Midbrain (tissue), 1 donor: ENCODE measurements around the gene NSMF.
A peak's percentile ranks its signal among the peaks of the same experiment; 100 is the strongest.

ENCODE experiments used
- DNase-seq: peaks from one replicate; lab custom pipeline; 2025; lab: John Stamatoyannopoulos, UW

Gene NSMF

DNA sequence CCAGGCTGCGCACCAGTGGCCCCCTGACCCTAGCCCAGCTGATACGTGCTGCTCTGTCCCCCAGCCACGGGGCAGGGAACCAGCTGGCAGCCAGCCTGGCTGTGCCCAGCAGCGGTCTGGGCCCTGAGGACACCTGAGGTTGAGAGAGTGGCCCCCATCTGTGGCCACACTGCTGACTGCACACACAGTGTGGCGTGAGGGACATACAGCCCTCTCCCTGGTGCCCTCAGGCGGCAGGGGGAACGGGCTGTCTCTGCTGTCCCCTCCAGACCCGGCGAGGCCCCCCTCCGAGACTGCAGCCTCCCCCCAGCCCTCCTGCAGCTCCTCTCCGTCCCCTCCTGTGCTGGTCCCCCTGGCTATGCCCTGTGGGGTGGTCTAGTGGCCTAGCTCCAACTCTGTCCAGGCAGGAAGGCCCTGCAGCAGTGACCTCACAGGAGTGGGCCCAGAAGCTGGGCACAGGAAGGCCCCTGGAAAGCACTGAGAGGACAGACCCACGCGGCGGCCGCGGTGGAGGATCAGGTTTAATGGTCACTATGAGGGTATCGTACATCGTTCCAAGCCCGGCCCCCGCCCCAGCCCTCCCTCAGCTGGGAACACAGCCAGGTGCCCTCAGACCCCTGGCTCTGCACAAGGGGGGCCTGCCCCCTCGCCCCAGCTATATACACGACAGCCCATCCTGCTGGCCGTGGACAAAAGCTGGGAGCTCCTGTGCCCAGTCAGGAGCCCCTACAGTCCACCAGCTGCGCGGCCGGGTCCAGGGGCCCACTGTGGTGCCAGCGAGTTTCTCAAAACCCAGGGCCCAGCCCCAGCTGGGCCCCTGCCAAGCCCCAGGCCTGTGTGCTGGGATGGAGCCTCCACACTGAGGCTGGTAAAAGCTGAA lies 11.2 kb downstream of the NSMF start:
- DNase-seq, result peak; percentile 63

DNA sequence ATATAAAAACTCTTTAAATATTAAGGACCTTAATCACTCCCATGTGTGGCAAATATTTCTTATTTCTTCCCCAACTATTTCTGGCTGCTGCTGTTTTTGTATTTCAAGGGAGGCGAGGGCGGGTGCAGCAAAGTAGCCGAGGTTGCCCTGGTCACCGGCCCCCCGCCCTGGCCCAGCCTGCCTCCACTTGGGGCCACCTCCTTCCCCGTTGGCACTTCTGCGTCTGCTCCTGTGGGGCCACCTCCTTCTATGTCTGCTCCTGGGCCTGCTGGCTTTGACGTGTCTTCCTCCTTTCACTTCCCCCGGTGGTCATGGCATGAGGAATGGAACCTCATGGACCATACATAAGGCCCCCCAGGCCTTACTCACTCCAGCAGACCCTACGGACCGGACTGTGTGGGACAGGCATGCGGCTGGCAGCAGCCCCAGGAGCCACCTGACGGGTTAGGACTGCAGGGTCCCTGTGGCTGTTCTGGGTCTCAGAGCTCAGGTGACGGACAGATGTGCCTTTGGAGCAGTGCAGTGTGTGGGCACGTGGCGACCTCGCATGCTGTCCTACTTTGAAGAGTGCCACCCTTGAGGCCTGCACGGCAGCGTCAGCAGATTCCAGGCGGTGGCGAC lies 12.2 kb downstream of the NSMF start:
- DNase-seq, result no peak

DNA sequence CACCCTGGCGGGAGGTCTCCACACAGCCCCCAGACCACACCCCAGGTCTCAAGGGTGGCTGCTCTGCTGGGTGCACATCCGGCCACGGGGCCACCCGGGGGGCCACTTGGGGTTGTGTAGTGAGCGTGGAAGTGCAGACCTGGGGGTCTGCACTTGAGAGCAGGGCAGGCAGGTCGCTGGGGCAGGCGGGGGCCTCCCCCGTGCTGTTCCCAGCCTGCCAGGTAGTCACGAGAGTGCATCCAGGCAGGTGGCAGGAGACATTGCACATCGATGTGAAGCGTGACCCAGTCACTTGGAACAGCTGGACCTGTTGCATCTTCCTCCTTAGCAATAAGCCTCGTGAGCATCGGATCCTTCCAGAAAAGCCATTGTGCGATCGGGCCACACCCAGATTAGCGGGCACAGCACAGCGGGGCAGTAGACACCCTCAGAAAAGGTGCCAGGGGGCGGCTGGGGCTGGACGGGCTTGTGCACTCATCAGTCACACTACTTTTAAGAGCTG lies 13.2 kb downstream of the NSMF start:
- DNase-seq, result no peak

DNA sequence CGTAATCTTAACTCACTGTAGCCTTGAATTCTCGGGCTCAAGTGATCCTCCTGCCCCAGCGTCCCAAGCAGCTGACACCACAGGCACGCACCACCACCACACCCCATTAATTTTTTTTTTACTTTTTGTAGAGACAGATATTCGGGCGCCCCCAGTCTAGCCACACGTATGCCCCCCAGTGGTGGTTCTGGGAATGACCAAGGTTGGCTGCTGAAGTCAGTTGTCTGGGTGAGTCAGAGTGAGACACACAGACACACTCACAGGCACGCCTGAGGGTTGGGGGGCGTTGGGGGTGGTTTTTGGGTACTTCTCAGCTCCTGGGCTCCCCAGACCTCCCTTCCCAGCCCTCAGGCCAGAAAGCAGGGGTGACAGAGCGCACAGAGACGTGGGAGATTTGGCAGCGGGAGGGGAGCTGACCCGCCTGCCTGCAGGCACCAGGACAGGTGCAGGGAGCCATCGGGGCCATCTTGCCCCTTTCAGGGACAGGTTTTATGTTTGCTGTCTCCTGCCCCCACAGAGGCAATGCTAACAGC lies 13.8 kb downstream of the NSMF start:
- DNase-seq, result peak; percentile 58

DNA sequence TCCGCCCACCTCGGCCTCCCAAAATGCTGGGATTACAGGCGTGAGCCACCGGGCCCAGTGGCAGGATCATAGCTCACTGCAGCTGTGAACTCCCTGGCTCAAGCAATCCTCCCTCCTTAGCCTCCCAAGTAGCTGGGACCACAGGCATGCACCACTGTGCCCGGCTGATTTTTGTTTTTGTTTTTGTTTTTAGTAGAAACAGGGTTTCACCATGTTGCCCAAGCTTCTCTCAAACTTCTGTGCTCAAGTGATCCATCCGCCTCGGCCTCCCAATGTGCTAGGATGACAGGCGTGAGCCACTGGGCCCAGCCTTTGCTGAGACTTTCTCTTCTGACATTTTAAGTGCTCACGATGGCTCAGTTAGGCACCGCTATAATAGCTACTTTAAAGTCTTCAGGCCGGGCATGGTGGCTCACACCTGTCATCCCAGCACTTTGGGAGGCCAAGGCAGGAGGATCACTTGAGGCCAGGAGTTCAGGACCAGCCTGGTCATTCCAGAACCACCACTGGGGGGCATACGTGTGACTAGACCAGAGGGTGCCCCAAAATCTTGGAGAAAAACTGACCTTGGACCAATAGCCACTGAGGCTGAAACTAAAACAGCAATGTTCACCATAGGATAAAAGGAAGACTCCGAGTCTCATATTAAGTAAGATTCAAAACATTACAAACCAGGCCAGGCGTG lies 14.9 kb downstream of the NSMF start:
- no peak for DNase-seq

DNA sequence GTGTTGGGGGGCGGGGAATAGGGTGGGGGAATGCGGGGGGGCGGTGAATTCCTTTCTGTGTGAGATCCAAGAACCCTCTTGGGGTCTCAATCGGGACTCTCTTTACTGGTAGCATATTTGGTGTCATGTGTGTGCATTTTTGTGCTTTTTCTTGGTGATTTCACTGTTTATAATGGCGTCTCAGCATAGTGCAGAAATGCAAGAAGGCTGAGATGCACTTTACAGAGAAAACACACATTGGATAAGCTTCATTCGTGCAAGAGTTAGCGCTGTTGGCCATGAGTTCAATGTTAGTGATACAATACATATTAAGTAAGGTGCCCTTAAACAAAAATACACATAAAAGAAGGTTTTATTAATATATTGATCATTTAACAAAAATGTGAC lies 17.2 kb downstream of the NSMF start:
- no peak for DNase-seq

DNA sequence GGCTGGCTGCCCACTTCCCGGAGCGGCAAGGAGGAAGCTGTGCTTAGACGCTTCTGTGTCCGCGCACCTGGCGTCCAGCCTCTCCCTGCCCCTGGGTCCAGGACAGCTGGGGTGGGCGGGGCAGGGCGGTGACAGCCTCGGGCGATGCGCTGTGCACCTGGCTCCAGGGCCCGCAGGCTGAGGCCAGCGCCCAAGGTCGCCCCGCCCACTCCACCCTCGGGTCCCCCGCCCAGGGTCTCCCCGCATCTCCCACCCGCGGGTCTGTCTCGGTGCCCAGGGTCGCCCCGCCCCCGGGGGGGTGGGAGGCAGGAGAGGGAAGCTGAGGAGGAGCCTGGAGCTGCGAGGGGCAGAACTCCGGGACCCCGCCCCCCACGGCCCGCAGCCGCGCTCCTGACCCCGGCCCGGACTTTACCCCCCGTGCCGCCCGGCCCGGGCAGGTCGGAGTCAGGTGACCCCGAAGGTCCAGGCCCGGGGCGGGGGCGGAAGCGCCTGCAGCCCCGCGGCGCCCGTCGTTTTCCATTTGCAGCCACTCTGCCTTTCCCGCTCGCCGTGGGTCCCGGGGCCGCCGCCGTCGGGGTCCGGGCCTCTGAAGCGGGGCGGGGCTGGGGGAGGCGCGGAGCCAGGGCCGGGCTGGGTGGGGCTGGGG lies 17.7 kb downstream of the NSMF start, which contains the start of gene ENTPD8:
TSS of gene ENTPD8 (minus strand) at position 69 of the 646 bp plus-strand sequence. CDS start 3,072 bp downstream, outside the sequence.
- no peak for DNase-seq

DNA sequence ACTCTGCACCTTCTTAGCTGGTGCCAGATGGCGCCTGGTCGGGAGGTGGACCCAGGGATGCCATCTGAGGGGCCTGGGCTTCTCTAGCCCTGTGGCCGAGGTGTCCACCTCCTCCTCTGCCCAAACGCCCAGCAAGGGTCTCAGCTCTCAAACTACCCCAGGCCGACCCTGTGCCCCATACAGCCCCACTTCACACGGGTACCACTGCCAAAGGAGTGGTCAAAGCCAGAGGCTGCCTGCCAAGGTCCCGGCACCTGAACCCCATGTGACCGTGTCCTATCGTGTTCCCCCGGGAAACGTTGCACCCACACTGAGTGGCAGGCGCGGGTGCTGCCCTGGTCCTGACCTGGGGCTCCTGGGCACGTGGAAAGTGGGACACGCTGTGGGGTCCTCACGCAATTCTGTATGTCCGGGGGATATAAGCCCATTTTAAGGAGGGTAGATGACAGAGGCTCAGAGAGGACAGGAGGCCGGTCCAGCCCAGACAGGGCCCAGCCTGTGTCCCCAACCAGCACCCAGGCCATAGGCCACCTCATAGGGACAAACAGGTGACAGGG lies 19.9 kb downstream of the NSMF start:
- DNase-seq, result no peak

DNA sequence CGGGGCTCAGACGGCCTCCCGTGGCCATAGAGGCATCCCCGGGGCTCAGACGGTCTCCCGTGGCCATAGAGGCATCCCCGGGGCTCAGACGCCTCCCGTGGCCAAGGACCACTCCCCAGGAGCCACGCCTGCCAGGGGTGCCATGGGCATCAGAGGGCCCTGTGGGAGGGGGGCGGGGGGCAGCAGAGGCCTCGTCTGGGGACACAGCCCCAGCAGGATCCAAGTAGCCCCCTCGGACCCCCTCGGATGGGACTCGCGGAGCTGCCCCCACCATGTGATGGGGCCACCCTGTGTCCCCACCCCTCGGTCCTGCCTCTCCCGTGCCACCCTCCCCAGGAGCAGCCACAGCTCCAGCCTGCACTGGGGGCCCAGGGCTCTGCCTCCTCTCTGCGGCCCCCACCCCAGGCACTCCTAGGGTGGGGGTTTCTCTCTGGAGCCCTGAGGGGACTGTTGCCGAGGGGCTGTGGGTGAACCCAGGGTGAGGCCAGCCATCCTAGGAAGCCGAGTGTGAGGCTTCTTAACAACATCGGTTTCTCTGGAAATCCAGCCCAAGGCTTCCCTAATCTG lies 20.5 kb downstream of the NSMF start:
- no peak for DNase-seq

DNA sequence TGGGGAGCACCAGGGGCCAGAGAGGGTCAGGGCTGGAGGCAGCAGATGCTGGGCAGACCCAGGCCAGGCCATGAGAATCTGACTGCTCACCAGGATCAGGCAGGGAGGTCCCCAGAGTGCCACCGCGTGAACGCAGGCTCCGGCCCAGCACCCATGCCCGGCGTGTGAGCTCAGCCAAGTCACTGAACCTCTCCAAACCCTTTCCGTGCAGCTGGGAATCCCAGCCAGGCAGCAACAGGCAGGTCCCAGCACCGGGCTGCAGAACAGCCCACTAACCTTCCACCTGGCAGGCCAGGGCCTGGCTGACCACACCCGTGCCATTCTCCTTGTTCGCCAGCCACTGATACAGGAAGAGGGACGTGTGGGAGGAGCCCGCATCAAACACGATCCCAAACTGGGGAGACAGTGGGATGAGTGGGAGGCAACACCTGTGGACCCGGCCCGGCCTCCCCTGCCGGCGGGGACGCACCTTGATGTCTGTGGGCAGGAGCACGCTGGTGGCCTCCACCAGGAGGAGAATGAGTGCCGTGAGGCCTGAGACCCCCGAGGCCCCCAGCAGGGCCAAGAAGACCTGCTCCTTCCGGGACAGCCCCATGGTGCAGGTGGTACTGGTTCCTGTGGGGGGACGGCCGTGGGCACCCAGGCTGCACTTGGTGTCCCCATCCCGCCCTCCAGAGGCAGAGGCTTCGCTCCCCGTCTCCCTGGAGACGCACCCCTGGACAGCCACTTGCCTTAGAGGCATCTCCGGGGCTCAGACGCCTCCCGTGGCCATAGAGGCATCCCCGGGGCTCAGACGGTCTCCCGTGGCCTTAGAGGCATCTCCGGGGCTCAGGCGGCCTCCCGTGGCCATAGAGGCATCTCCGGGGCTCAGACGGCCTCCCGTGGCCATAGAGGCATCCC lies 21.2 kb downstream of the NSMF start:
- DNase-seq, result no peak

DNA sequence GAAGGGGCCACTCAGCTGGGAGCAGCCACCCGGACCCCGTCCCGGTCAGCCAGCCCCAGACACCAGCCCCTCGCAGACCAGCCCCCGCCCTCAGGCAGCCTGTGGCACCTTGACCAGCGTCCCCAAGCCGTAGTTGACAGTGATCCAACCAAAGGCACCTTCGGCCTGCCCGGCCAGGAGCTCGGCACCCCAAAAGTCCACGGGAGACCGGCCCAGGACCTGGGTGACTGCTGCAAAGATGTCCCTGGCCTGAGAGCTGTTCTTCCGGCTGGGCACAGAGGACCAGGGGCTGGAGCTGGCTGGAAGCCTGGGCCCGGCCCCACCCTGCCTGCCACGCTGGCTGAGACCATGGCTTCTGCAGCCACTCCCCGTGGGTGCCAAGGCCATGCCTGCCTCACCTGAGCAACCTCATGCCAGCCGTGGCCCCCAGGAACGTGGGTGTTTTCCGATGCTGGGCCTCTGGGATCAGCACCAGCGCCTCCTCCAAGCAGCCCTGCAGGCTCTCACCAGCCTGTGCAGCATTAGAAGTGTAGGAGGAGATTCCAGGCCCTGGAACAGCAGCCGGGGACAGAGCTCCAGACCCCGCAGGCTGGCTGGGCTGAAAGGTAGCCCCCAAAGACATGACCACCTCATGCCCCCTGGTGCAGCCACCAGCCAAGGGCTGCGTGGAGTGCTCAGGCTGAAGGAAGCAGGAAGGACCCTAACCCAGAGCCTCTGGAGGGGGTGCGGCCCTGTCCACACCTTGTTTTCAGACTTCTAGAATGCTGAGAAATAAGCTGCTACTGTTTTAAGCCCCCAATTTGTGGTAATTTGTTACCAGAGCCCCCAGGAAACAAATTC lies 22.2 kb downstream of the NSMF start:
- no peak for DNase-seq

DNA sequence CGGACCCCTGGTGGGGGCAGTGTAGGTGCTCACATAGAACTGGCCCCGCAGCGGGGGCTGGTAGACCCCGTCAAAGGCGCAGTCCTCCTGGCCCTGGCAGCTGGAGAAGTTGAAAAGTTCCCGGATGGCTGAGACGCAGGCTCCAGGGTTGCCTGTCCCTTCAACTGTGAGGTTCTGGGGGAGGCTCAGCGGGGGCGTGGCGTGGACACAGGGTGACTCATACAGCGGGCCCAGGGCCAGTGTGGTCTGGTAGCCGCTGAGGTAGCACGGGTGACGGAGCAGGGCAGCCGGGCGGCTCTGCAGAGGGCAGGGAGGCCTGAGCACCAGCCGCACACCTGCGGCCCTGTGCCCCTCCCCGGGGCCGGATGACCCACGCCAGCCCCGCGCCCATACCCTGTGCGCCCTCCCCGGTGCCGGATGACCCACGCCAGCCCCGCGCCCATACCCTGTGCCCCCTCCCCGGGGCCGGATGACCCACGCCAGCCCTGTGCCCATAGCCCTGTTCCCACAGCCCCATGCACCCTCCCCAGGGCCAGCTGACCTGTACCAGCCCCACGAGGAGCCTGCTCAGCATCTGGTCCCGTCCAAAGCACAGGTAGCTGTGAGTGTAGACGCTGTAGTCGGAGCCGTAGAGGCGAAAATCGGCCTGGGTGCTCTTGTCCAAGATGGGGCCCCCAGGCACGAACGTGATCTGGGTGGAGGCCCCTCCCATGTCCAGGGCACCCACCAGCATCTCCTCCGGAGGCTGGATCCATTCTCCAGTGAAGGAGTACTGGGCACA lies 23.0 kb downstream of the NSMF start:
- DNase-seq, result no peak

DNA sequence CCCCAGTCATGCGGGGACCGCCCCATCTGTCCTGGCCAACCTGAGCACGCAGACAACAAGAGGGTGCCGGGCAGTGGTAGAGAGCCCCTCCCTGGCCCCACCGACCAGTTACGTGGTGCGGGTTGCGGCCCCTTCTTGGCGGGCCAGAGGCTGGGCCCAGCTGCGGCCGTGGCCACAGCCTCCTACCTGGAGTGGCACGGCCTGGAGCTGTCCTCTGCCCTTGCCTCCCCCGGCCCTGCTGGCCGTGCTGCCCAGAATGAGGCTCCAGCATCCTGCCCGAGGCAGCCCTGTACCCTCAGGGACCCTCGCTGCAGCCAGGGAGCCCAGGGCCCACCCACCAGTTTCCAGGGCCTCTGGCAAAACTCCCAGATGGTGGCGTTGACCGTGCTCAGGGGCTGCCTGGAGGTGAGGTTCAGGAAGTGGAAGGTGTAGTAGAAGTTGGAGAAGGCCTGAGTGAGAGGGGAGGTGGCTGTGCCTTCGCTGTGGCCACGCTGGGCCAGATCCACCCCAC lies 23.7 kb downstream of the NSMF start:
- DNase-seq, result no peak

DNA sequence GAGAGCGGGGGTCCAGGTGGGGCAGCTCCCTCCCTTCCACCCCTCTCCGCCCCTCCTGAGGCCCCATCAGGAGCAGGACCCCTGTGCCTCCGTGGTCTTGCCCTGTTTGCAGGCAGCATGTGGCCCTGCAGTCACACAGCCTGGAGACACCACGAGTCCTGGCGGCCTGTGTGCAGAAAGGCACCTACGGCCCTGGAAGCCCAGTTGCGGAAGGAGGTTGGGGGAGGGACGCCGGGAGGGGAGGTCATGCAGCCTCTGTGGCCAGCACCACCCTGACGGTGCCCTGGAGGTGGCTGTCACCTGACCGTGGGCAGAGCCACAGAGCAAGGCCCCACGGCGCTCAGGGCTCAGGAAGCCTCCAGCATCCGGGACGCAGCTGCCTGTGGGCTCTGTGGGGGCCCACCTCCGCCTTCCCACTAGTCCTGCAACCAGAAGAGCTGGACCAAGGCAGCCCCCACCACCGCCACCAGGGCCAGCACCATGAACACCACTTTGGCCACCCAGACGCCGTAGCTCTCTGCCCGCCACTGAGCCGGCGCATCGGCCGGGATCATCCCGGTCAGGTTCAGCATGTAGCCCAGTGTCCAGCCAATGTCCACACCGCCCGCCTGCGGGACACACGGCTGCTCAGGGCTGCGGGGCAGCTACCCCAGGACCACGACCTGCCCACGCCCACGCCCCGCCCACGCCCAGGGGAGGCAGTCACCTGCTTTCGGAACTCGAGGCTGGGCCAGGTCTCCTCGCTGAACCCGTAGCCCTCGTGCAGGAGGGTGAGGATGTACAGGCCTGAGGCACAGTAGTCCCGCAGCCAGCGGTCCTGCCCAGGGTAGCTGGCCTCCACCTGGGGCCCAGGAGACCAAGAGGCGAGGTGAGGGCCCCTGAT lies 24.4 kb downstream of the NSMF start:
- no peak for DNase-seq

DNA sequence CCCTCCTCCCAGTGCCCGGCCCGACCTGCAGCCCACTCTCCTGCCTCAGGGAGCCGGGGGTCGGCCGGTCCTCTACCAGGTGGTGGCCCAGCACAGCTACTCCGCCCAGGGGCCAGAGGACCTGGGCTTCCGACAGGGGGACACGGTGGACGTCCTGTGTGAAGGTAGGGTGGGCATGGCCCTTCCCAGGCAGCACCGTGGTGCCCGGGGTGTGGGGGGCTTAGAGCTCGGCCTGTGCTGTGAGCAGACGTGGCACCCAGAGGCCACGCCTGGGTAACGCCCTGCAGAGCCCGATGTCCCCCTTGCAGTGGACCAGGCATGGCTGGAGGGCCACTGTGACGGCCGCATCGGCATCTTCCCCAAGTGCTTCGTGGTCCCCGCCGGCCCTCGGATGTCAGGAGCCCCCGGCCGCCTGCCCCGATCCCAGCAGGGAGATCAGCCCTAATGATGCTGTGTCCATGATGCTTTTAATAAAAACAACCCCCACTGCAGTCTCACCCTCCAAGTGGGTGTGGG lies 25.2 kb downstream of the NSMF start:
- DNase-seq, result no peak

DNA sequence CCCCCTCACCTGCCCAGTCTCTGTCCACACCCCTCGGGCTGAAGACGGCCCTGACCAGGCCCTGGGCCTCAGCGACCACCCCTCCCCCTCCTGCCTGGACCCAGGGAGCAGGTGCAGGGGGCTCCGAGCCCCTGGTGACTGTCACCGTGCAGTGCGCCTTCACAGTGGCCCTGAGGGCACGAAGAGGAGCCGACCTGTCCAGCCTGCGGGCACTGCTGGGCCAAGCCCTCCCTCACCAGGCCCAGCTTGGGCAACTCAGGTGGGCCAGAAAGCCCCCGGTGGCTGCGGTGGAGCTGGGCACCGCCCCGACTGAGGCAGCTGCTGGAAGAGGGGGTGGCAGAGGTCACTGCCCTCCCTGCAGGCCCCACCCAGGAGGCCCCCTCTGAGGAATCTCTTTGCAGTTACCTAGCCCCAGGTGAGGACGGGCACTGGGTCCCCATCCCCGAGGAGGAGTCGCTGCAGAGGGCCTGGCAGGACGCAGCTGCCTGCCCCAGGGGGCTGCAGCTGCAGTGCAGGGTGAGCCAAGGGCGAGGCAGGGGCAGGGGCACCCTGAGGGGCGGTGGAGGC lies 25.7 kb downstream of the NSMF start:
- no peak for DNase-seq
